Kidney tubule cell (primary cell): Measurements from ENCODE around the gene IRX4.

Experiments
- DNase-seq: peaks from one replicate; pipeline ENCODE4 v3.0.0-alpha.2; 2018; ENCODE audit warnings: low spot score

IRX4 gene

DNA sequence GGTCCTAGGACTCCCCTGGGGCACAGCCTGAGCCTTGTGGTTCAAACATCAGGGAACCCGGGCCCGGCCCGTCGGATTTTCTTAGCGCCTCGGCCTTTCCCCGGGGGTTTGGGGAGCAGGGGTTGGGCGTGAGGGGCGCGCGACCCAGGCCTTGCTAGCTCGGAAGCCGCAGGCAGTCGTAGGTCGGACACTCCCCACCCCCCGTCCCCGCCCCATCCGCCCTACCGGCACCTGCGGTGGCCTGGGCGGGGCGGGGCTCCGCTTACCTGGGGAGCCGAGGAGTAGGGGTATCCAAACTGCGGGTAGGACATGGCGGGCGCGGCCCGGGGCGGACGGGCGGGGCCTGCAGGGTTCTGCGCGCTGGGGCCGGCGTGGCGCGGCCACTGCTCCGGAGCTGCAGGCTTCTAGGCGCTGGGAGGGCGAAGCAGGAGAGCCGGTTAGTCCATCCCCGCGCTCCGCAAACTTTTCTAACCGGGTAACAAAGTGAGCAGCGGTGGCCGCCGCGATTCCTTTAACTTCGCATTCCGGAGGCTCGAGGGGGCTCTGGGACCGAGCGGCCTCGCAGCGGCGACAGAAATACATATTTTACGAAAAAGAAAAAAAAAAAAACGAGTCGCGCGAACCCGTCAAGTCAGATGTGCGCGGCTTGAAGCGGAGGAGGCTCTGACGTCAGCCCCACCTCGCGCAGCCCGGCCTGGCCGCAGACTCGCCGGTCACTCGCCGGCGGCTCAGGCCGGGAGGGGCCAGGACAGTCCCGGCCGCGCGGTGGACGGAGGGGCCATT, at the start of gene IRX4:
TSS of gene IRX4 (minus strand) at position 589 of the 783 bp plus-strand sequence. CDS start at position 311, 278 bp downstream.
- peak; percentile 14 for DNase-seq

DNA sequence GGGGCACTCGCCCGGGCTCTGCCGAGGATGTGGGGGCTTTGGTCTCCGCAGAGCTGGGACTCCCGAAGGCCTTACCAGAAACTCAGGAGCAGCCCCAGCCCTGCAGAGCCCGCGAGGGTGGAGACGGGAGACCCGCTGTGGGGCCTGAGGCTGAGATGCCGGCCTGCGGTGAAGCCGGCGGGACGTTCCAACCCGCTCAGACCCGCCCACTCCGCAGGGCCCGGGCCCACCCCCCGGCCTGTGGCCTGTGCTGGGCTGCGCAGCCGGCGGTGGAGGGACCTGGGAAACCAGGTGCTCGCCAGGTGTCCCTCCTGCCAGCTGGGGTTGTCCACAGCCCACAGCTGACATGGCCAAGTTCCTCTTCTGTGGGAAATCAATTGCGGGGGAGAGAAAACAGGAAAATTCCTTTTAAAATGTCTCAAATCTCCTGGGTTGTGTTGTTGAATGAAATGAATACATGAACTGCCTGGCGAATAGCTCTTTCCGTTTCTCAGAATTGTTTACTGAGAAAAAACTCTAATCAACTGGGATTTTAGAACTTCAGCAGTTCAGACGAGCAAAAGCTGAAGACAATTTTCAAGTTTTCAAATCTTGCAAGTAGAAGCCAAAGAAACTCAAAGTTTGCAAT, 49.0 kb upstream of the IRX4 start:
- peak; percentile 29 for DNase-seq

DNA sequence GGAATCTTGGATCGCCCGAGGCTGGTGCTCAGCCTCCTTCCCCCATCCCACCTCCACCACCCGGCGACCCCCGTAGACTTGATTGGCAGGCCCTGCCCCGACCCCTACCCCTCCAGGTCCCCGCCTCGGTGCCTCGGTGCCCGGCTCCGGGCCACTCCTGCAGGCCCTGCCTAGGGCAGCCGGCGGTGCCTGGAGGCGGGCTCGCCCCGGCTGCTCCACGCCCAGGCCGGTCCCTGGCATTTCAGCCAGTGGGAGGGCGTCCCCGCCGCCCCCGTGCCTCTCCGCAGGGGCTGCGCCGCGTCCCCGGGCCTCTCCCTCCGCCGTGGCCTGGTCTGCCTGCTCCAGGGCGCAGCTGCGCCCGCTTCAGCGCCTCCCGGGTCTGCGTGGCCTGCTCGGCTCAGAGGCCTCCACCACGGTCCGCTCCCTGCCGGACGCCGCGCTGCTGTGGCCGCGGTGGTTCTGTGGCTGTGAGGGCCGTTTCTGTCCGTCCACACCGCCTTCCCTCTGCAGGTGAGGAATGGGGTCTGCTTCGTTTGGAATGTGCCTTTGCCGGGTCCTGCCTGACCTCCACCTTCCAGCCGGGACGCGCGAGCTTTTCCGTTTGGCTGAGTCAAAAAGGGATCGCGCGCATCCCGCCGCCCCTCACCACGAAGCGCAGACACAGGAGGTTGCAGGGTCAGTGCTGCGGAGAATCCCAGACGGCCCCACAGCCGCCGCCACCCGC, 48.3 kb upstream of the IRX4 start:
- peak; percentile 20 for DNase-seq

GRCh38 chr5:1930501-1930879, 47.8 kb upstream of the IRX4 start:
- no peak for DNase-seq

DNA sequence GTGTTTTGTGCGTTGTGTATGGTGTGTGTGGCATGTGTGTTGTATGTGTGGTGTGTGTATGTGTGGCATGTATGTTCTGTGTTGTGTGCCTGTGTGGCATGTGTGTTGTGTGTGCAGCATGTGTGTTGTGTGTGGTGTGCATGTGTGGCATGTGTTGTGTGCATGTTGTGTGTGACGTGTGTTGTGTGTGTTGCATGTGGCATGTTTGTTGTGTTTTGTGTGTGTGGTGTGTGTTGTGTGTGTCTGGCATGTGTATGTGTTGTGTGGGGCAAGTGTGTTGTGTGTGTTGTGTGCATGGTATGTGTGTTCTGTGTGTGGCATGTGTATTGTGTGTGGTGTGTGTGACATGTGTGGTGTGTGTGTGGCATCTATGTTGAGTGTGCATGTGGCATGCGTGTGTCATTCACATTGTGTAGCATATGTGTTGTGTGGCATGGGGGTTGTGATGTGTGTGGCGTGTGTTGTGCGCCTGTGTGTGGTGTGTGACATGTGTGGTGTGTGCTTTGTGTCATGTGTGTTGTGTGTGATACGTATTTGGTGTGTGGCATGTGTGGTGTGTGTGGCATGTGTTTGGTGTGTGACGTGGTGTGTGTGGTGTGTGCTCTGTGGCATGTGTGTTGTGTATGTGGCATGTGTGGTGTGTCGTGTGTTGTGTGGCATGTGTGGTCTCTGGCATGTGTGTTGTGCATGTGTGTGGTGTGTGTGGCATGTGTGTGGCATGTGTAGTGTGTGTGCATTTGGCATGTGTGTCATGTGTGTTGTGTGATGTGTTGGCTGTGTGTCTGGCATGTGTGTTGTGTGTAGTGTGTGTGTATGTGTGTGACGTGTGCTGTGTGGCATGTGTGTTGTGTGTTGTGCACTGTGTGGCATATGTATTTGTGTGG, 46.6 kb upstream of the IRX4 start:
- no peak for DNase-seq

GRCh38 chr5:1926471-1927341, 44.0 kb upstream of the IRX4 start:
- DNase-seq: no peak

- DNase-seq: no peak
Measured at GRCh38 chr5:1926071-1926440, 43.3 kb upstream of the IRX4 start.

- DNase-seq: no peak
Measured at GRCh38 chr5:1925111-1926070, 42.7 kb upstream of the IRX4 start.

DNA sequence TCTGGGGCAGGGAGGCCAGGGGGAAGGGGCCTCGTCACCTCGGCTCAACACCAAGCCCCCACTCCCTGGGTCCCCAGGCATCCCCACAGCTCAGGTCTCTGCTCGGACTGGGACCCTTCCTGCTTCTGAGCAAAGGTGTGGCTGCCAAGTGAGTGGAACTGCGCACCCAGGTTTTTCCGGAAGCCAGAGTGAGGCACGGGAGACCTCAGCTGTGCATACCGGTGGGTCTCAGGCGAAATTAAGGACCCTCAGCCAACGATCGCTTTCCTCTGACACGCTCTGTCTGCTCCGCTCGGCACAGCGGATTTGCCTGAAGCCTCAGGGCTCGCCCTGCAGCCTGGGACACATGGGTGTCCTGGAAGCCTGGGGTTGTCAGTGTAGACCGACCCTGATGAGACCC, 41.0 kb upstream of the IRX4 start:
- DNase-seq: no peak

DNA sequence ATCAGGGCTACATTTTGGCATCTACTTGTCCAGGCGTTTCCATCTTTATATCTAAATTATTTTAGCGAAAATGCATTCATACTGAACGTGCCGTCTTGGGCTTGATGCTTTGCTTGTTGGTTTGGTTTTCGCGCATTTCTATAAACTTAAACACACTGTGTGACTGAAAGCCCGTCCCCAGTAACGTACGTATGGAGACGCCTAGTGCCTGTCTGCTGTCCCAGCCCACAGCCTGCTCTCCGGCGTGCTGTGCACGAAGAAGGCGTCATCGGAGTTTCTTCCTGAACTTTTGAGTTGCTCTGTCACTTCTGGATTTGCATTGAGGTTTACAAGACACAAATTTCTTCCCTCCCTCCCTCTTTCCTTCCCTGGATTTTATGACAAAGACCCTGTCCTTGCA, 40.6 kb upstream of the IRX4 start:
- no peak for DNase-seq

DNA sequence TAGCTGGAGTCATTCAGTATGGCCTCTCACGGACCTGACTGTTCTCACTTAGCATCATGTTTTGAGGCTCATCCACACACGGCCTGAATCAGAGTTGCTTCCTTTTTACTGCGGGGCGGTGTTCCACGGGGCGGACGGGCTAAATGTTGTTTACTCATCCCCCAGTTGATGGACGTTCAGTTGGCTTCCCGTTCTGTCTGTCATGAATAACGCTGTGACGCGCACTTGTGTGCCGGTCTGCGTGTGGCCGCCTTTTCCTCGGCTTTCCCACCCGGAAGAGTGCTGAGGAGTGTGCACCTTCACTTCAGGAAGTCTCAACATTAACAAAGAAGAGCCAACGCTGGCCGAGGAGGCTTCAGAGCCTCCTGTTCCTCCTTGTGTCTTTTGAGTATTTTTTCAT, 39.0 kb upstream of the IRX4 start:
- no peak for DNase-seq

DNA sequence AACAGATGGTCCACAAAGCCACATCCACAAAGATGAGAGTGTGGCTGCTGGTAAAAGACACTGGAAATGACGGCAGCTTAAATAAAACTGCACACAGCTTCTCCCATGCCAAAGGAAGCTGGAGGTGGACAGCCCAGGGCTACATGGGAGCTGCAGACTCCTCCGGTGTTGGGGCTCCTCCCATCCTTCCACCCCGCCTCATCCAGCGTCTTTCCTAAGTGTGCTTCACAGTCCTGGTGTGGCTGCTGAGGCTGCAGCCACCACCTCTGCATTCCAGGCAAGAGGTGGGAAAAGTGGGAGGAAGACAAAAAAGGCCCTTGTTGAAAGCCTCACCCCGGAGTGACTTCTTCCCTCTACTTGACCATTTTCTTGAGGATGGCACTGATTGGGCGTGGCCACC, 37.0 kb upstream of the IRX4 start:
- no peak for DNase-seq

GRCh38 chr5:1919209-1919566, 36.5 kb upstream of the IRX4 start:
- no peak for DNase-seq

- DNase-seq: no peak
Measured at GRCh38 chr5:1918488-1919208, 35.9 kb upstream of the IRX4 start.

DNA sequence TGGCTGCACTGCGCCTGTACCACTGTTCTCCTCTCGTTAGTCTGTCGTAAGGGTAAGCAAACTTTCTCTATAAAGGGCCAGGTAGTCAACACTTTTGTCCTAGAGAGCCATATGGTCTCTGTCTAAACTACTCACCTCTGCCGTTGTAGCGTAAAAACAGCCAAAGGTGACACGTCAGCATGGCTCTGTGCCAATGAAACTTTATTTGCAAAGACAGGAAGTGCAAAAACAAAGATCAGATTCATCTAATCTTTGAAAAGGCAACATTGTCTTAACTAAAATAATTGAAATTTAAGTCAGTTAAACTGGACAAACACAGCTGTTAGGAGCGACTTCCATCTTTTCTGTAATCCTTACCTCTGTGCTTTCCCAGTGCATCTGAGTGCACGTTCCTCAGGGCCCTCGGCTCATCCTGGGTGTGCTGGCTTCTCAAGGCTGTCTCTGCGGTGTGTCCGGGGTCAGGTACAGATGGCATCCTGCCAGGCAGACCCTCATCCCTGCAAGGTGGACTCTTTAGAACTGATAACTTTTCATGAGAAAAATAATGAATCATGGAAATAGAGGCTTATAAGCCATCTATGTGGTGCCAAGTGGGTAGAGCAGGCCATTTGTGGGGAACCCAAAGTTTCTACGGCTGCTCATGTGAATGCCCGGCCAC, 35.2 kb upstream of the IRX4 start:
- no peak for DNase-seq

DNA sequence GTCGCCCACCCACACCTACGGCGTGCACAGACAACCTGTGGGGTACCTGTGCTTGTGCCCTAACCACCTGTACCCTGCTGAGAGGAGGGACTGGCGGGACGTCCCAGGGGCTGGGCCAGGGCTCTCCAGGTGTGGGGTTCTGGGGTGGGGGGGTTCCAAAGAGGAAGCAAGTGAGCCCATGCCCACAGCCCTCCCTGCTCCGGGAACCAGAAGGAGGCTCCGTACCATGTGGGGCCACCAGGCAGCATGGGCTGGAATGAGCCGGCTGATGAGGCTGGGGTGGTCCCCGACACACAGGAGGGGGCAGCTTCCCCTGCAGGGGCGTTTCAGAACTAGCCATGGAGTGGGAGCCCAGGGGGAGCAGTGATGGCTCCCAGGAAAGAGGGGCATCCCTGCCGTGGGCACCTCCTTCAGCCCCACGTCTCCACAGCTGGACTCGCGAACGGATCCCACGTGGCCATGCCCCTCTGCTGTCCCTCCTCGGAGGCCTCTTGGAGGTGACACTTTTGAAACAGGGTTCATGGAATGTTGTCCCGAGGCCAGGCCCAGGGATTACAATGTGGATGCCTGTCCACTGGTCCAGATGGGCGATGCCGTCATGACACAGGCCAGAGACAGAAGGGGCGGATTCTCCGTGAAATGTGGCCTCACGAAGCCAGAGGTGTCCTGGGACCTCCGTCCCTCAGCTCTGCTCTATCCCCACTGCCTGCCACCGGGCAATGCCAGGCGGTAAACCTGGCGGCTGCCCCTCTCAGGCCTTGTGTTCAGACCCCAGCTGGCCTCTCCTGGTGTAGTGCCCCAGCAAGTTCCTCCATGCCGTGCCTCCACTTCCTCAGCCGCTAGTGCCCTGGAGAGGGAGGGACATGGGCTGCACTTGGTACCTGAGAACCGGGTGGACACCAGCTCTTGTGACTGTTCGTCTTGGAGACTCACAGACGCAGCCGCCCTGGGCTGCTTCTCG, 33.6 kb upstream of the IRX4 start:
- DNase-seq: no peak

- no peak for DNase-seq
Measured at GRCh38 chr5:1915316-1915715, 32.6 kb upstream of the IRX4 start.

- no peak for DNase-seq
Measured at GRCh38 chr5:1914471-1914870, 31.7 kb upstream of the IRX4 start.
